HG03196 (cell line): ENCODE results near the gene RTKN2.
A peak's percentile ranks its signal among the peaks of the same experiment; 100 is the strongest.

Experiments
- ATAC-seq: cut with Tn5 transposase; IDR thresholded peaks from one replicate; pipeline ENCODE4 v1.9.1; 2021; ENCODE audit not compliant: unreplicated experiment

RTKN2 gene

GRCh38 chr10:62225362-62225761 lies 43.3 kb downstream of the RTKN2 start:
- no peak for ATAC-seq

GRCh38 chr10:62224606-62225005 lies 44.0 kb downstream of the RTKN2 start:
- no peak for ATAC-seq

GRCh38 chr10:62217683-62218082 lies 51.0 kb downstream of the RTKN2 start:
- ATAC-seq: no peak

- no peak for ATAC-seq
Observed at GRCh38 chr10:62214364-62214874, 54.2 kb downstream of the RTKN2 start.

GRCh38 chr10:62205750-62206399 lies 62.8 kb downstream of the RTKN2 start:
- no peak for ATAC-seq

- ATAC-seq: peak; percentile 56
Observed at GRCh38 chr10:62199584-62199983, 69.1 kb downstream of the RTKN2 start.

- no peak for ATAC-seq
Observed at GRCh38 chr10:62196528-62196927, 72.1 kb downstream of the RTKN2 start.

GRCh38 chr10:62195675-62195926 lies 73.0 kb downstream of the RTKN2 start:
- ATAC-seq: no peak

GRCh38 chr10:62194924-62195674 lies 73.5 kb downstream of the RTKN2 start:
- no peak for ATAC-seq

- ATAC-seq: no peak
Observed at GRCh38 chr10:62193479-62193878, 75.2 kb downstream of the RTKN2 start.

GRCh38 chr10:62189131-62189530 lies 79.5 kb downstream of the RTKN2 start:
- no peak for ATAC-seq

- no peak for ATAC-seq
Observed at GRCh38 chr10:62188021-62188616, 80.5 kb downstream of the RTKN2 start.

- ATAC-seq: no peak
Observed at GRCh38 chr10:62186999-62187675, 81.5 kb downstream of the RTKN2 start.

- no peak for ATAC-seq
Observed at GRCh38 chr10:62185919-62186692, 82.5 kb downstream of the RTKN2 start.

GRCh38 chr10:62183857-62184795 lies 84.5 kb downstream of the RTKN2 start:
- no peak for ATAC-seq

GRCh38 chr10:62183442-62183841 lies 85.2 kb downstream of the RTKN2 start:
- ATAC-seq: peak; percentile 71

- ATAC-seq: no peak
Observed at GRCh38 chr10:62182595-62182994, 86.0 kb downstream of the RTKN2 start.

- no peak for ATAC-seq
Observed at GRCh38 chr10:62182171-62182570, 86.5 kb downstream of the RTKN2 start.

- ATAC-seq: no peak
Observed at GRCh38 chr10:62180677-62181076, 88.0 kb downstream of the RTKN2 start.

GRCh38 chr10:62178568-62178967 lies 90.1 kb downstream of the RTKN2 start:
- ATAC-seq: no peak
